NCI-H2107 (cell line): ENCODE measurements around the gene AAMDC.
"Not testable (repeated sequence)": the region's sequence is repeated elsewhere in the genome, so short reads cannot be mapped to it uniquely, and the experiment has no call there.

Source experiments
- DNase-seq: peaks from one replicate; lab custom pipeline; 2025; lab: John Stamatoyannopoulos, UW

AAMDC gene

DNA sequence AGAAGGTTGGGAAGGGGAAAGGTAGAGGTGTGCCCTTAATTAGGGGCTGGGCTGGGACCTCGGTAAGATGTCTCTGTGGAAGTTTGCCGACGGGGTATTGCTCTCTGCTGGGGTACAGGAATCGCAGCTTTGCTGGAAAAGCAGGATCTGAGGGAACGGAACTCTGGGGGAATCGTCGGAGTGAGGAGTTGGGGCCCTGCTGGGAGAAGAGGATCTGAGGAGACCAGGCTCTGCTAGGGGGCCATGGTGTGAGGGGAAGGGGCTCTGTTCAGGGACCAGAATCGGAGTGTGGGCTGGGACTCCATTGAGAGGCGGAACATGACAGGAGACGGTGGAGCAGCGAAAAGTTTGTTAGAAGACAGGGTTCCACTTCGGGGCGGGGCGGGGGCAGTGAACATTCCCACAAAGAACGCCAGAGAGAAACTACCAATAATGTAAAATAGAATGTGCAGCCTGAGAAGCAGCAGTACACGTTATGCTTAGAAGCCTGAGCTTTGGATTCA lies 456 bp downstream of the AAMDC start:
- DNase-seq: no peak

DNA sequence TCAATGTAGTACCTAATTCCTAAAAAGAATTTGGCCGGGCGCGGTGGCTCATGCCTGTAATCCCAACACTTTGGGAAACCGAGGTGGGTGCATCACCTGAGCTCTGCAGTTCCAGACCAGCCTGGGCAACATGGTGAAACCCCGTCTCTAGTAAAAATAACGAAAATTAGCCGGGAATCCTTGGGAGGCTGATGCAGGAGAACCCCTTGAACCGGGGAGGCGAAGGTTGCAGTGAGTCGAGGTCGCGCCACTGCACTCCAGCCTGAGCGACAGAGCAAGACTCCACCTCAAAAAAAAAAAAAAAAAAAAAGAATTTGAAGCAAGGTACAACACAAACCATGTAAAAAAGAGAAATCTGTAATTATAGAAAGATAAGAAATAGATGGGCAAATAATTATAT lies 1.2 kb downstream of the AAMDC start:
- not testable (repeated sequence) for DNase-seq

DNA sequence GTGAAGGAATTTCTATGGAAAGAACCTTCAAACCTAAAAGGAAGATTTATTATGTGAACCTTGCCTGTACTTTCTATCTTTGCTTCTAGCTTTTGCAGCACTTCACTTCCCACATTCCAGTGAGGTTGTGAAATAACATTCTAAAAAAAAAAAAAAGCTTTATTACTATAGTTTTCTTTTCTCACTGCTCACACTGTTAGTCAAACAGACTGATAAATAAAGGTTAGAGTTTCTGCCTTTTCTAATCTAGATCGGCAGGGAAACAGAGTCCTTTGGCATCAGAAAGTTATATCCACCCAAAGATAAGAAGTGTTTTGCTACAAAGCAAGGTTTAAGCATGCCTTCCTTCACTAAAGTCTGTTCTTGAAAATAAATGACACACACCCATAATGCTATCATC lies 2.8 kb downstream of the AAMDC start:
- no peak for DNase-seq

DNA sequence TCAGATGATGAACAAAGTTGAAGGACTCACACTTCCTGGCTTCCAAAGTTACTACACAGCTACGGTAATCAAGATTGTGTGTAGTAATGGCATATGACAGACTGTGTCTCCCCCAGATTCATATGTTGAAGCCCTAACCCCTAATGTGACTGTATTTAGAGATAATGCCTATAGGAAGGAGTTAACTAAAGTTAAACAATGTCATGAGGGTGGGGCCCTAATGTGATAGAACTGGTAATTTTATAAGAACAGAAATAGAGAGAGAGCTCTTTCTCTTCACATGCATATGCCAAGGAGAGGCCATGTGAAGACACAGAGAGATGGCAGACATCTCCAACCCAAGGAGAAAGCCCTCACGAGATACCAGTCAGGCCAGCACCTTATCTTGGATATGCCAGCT lies 8.0 kb downstream of the AAMDC start:
- DNase-seq: no peak

DNA sequence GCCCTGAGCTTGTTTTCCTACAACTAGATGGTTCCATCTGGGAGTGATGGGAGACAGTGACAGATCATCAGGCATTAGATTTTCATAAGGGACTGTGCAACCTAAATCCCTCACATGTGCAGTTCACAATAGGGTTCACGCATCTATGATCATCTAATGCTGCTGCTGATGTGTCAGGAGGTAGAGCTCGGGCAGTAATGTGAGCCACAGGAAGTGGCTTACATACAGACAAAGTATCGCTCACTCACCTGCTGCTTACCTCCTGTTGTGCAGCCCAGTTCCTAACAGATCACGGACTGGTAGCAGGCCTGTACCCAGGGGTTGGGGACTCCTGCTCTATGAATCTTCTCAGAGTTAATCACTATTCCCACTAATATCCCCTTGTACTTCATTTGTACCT lies 12.4 kb downstream of the AAMDC start:
- DNase-seq: no peak

DNA sequence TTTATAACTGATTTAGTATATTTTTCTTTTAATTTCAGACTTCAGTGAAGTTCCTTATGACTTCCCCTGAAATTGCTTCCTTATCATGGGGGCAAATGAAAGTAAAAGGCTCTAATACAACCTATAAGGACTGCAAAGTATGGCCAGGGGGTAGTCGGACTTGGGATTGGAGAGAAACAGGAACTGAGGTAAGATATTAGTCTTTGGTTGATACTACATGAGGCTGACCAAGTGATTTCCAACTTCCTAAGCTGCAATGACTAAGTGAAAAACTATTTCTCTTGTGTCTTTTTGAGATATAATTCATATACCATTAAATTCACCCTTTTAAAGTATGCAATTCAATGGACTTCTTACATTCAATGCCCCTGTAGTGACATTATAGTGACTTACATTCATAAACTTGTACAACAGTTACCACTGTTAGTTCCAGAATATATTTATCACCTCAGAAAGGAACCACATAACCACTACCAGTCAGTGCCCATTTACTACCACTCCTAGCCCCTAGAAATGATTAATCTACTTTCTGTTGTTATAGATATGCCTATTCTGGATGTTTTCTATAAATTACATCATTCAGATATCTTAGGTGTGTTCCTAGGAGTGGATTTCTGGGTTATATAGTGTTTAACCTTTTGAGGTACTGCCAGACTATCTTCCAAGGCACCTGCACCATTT lies 21.6 kb downstream of the AAMDC start:
- no peak for DNase-seq

DNA sequence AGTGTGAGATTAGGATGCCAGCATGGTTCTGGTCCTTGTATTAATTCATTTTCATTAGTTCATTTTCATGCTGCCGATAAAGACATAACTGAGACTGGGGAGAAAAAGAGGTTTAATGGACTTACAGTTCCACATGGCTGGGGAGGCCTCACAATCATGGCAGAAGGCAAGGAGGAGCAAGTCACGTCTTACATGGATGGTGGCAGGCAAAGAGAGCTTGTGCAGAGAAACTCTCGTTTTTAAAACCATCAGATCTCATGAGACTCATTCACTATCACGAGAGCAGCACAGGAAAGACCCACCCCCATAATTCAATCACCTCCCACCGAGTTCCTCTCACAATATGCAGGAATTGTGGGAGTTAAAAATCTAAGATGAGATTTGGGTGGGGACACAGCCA lies 22.8 kb downstream of the AAMDC start:
- not testable (repeated sequence) for DNase-seq

DNA sequence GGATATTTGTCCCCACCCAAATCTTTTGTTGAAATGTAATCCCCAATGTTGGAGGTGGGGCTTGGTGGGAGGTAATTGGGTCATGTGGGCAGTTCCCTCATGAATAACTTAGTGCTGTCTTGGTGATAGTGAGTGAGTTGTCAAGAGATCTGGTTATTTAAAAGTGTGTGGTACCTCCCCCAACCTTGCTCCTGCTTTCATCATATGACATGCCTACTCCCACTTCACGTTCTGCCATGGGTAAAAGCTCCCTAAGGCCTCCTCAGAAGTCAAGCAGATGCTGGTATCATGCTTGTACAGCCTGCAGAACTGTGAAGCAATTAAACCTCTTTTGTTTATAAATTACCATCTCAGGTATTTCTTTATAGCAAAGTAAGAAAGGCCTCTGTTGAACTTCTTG lies 30.6 kb downstream of the AAMDC start:
- DNase-seq: no peak

DNA sequence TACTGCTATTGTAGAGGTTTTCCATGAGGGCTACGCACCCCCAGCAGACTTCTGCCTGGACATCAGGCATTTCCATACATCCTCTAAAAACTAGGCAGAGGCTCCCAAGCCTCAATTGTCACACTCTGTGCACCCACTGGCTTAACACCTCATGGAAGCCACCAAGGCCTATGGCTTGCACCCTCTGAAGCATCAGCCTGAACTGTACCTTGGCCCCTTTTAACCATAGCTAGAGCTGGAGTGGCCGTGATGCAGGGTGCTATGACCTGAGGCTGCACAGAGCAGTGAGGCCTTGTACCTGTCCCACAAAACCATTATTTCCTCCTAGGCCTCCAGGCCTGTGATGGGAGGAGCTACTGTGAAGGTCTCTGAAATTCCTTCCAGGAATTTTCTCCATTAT lies 33.9 kb downstream of the AAMDC start:
- DNase-seq: no peak

DNA sequence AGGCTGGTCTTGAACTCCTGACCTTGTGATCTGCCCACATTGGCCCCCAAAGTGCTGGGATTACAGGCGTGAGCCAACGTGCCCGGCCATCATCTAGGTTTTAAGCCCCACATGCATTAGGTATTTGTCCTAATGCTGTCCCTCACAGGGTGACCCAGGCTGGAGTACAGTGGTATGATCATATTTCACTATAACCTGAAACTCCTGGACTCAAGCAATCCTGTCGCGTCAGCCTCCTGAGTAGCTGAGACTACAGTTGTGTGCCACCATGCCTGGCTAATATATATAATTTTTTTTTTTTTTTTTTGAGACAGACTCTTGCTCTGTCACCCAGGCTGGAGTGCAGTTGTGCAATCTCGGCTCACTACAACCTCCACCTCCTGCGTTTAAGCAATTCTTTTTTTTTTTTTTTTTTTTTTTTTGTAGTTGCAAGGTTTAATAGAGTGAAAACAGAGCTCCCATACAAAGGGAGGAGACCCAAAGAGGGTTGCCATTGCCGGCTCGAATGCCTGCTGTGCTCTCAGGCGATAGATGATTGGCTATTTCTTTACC lies 37.0 kb downstream of the AAMDC start:
- not testable (repeated sequence) for DNase-seq

DNA sequence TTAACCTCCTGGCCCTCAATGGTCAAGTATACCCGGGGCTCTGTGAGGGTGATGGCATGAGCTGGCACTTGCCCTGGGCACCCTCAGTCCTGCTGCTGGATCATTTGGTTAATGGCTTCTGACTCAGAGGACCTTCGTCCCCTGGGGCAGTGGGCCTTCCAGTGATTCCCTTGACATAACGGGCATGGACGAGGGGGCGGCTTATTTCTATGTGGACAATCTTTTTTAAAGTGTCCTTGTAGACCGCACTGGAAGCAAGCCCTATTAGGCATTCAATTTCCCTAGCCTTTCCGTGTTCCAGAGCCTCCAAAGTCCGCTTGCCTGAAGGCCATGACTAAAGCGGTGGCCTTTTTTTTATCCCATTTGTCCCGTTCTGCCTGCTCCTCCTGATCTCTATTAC lies 40.5 kb downstream of the AAMDC start:
- not testable (repeated sequence) for DNase-seq

DNA sequence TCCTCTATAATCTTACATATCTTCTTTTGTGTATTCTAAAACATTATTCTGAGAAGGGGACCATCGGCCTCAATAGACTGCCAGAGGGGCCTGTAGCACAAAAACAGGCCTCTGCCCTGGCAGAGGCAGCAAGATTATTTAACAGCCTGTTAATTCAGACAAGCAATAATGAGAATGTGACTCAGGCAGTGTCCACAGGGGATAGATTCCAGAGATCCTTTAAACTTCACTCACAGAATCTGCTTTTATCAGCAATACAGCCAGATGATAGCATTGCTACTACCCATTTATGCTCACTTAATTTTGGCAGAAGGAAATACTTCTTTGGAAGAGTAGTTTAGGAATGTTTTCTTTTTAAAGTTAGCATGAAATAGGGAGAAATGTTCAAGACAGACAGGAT lies 44.9 kb downstream of the AAMDC start:
- DNase-seq: no peak

DNA sequence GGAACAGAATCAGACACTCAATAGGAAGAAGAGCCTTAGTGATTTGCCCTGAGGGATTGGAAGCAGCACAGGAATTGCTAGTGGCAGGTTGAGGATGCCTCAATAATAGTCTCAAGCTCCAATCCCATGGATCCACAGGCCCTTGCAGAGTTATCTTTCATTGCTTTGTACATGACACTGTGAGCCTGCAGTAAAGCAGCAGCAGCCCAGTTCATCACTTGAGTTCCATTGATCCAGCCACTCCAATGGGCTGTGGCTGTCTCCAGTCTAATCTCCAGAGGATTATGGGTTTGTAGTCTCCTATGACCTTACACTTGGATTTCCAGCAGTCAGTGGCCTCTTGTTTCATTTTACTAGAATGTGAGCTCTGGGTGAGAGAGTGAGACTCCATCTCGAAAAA lies 45.4 kb downstream of the AAMDC start:
- no peak for DNase-seq

DNA sequence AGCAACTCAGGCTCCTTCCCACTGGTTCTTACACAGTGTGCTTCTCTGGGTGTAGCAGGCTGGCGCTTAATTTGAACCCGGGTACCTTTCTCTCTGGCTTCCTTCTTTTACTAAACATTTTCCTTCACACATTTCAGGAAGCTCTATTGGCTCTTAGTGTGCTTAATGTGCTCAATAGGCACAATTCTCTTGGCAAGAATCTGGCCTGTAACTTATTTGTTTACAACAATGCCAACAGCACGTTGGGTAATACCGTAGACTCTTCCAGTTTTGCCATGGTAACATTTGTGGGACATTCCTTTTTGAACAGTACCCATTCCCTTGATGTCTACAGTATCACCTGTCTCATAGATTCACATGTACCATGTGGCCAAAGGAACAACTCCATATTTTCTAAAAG lies 47.8 kb downstream of the AAMDC start:
- no peak for DNase-seq

DNA sequence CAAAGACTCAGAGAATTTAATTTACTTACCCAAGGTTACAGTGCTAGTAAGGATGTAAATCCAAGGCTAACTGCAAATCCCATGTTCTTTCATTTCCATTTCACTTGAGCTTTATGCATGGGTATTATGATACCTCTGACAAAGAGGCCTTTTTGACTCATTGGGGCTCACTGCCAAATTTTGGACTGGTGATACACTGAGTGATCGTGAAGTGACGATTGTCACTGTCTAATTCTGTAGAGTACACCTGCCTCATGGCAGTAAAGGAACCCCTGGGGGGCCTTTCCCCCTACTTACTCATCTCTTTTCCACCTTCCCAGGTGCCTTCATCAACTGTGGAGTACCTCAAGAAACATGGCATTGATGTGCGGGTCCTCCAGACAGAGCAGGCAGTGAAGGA lies 50.9 kb downstream of the AAMDC start:
- DNase-seq: no peak

DNA sequence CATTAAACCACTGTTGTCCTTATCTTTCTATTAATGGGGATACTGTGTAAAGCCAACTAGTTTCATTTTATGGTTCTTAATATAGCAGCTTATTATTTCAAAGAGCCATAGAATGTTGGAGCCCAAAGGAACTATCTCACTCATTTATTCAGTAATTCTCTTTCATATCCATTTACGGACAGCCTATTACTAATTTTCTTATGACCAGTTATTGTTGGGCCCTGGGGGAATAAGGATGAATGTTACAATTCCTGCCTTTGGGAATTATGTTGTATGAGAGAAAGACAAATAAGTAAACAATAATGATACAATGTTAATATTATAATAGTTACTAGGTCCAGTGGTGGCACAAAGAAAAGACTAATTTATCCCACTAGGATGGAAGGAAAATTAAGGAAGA lies 52.4 kb downstream of the AAMDC start:
- DNase-seq: no peak

DNA sequence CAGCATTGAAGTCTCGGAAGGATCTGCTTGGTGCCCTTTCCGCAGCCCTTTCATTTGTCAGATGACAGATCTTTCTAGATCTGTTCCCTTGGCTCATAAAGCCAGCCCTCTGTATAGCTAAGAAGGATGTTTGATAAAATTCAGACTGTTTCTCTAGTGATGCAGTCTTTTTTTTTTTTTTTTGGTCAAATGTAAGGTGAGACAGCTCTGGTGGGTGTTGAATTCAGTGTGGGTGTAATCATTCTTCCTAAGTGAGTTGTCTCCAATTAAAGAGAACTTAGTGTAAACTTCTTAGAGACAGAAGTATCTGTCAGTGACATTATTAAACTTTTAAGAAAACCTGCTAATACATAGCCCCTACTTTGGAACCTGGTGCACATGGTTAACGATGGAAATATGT lies 53.3 kb downstream of the AAMDC start:
- no peak for DNase-seq

DNA sequence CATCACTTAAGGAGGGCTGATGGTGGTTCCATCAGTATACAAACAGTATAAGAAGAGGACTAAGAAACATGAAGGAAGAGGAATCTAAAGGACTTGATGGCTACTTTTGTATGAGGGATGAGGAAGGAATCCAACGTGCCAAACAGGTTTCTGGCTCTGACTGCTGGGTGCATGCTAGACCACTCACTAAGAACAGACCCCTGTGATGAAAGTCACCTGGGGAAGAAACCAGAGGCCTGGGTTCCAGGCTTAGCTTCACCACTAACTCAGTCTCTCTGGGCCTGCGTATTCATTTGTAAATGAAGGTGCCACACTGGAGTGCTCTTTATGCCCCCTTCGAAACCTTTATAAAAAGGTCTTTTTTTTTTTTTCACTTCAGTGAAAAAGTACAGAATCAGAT lies 55.1 kb downstream of the AAMDC start:
- no peak for DNase-seq

DNA sequence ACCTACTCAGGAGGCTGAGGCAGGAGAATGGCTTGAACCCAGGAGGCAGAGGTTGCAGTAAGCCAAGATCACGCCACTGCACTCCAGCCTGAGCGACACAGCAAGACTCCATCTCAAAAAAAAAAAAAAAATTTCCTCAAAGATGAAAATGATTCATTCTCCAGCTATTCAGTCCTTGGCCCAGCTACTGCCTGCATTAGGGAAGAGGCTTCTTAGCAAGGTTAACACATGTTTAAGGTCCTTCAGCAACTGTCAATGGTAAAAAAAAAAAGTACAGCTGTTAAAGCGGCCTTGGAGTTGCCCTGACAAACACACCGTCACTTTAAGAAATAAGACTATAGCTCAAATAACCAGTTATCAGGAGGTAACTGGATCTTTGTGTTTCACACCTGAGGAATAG lies 57.3 kb downstream of the AAMDC start:
- DNase-seq: not testable (repeated sequence)

DNA sequence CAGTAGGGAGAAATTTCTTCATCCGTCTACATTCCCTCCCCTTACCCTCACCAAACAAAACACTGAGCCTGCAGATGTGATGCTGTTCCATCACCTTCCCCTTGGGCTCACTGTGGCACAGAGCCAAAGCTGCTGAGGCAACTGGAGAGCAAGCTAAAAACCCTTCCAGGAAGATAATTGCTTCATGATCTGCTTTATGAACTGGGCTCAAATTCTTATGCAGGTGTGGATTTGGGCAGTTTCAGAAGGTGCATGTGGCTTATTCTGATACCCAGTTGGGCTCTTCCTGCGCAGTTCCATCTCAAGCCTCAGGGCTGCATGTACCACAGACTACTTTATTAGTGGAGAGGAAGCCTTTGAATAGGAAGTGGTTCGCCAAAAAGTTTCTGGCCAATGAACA lies 58.3 kb downstream of the AAMDC start:
- DNase-seq: no peak

DNA sequence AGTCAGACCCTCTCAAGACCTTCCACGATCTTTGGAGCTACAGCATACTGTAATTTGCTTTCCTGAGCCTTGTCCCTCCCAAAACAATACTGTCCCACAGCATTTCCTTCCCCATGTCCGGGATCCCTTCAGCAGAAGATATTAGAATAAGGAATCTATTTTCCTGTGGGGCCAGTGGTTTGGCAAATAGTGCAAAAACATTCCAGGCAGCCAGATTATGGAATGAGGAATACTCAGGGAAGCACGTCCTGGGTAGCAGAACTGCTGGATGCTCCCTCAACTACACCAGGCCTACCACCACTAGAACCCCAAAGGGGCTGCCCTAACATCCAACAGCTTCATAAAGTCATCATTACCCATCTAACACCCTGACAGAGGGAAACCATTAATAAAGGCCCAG lies 61.5 kb downstream of the AAMDC start:
- DNase-seq: no peak

DNA sequence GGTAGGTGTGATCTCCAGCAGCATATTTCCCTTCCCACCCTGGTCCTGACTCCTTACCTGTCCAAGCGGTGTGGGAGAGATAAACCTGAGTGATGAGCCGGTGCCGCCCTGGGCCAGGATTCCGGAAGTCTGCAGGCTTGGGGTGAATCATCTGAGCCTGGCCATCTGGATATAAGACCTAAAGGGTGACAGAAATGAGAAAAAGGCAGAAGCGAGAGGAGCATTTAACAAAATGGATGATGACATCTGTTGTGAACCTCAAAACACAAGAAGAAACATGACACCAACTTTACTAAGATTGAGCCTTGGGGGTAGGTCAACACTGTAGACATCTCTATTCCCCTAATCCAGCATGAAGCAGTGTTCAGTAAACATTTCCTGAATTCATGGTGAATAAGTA lies 62.8 kb downstream of the AAMDC start:
- no peak for DNase-seq

DNA sequence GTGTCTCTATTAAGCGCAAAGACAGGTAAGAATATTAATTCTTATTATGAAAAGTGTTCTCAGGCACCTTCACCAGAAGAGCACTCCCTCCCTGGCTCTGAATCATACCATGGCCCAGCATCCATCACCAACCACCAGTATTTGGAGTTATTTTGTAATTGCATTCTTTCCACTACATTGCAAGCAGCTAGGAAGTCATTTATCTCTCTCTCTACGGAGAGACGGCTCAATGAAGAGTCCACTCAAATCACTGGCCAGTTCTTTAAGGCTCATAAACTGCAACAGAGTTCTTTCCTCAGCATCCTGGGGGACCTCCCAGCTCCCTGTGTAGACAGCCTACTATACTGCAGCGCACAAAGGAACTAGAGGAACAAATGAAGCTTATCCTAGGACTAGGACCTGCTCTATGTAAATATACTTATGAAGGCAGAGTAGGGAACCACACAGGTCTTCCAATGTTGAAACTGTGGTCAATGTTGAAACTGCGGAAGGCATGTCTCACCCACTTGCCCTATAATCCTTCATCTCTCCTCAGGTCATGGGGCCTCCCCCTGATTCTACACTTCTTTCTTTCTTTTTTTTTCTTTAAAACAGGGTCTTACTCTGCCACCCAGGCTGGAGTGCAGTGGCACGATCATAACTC lies 63.4 kb downstream of the AAMDC start:
- DNase-seq: no peak

DNA sequence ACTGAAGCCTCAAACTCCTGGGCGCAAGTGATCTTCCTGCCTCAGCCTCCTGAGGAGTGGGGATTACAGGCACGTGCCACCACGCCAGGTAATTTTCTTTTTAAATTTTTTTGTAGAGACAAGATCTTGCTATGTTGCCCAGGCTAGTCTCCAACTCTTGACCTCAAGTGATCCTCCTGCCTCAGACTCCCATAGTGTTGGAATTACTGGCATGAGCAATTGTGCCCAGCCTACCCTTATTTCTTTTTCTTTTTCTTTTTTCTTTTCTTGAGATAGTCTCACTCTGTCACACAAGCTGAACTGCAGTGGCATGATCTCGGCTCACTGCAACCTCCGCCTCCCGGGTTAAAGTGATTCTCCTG lies 63.9 kb downstream of the AAMDC start:
- no peak for DNase-seq
